Measurements from ENCODE around the gene EDEM3.

DNA sequence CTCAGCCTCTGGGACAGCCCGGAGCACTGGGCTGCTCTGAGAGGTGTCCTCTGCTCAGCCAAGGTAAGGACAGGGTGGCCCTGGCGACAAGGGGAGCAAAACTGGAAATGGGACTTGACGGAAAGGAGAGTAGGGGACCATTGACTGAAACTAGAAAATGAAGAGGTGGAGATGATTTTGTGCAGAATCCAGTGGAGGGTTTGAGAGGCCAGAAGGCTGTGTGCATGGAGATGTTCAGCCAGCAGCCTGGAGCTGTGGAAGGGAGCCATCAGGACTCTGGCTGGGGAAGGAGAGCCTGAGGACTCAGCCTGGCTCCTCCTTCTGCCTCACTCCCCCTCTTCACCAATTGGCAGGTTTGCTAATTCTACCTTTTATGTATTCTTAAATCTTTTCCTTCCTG, 114.2 kb downstream of the EDEM3 start:
- TF ChIP-seq, protein P1, sequence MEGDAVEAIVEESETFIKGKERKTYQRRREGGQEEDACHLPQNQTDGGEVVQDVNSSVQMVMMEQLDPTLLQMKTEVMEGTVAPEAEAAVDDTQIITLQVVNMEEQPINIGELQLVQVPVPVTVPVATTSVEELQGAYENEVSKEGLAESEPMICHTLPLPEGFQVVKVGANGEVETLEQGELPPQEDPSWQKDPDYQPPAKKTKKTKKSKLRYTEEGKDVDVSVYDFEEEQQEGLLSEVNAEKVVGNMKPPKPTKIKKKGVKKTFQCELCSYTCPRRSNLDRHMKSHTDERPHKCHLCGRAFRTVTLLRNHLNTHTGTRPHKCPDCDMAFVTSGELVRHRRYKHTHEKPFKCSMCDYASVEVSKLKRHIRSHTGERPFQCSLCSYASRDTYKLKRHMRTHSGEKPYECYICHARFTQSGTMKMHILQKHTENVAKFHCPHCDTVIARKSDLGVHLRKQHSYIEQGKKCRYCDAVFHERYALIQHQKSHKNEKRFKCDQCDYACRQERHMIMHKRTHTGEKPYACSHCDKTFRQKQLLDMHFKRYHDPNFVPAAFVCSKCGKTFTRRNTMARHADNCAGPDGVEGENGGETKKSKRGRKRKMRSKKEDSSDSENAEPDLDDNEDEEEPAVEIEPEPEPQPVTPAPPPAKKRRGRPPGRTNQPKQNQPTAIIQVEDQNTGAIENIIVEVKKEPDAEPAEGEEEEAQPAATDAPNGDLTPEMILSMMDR (conservative IDR thresholded peaks at IDR 0.05 in 1 of 2, IDR thresholded peaks at IDR 0.05 in 1 of 2; ENCODE audit: low read depth in 1 of 2, low read length in 2 of 2) = no peak
- no peak for TF ChIP-seq EZH2 (IDR thresholded peaks at IDR 0.05; ENCODE audit: low read length, missing control alignments)

Data from fibroblast of lung (primary cell).